ENCODE measurements around the gene HRK.

GRCh38 chr12:116887244-116887643 lies 6.0 kb upstream of the HRK start:
- TF ChIP-seq RCOR1 (IDR thresholded peaks at IDR 0.05; ENCODE audit: borderline replicate concordance in 1 of 2, low read depth in 2 of 2, low read length in 2 of 2), result no peak
- TF ChIP-seq CCAR2 (IDR thresholded peaks at IDR 0.05; ENCODE audit: low read depth, low read length), result no peak
